GM19452 (cell line): ENCODE results near the gene CRY2.
A peak's percentile ranks its signal among the peaks of the same experiment; 100 is the strongest.
"Not testable (repeated sequence)": the region's sequence is repeated elsewhere in the genome, so short reads cannot be mapped to it uniquely, and the experiment has no call there.

Experiments
- ATAC-seq: cut with Tn5 transposase; IDR thresholded peaks from one replicate; pipeline ENCODE4 v1.9.1; 2021; ENCODE audit not compliant: unreplicated experiment

The CRY2 gene

DNA sequence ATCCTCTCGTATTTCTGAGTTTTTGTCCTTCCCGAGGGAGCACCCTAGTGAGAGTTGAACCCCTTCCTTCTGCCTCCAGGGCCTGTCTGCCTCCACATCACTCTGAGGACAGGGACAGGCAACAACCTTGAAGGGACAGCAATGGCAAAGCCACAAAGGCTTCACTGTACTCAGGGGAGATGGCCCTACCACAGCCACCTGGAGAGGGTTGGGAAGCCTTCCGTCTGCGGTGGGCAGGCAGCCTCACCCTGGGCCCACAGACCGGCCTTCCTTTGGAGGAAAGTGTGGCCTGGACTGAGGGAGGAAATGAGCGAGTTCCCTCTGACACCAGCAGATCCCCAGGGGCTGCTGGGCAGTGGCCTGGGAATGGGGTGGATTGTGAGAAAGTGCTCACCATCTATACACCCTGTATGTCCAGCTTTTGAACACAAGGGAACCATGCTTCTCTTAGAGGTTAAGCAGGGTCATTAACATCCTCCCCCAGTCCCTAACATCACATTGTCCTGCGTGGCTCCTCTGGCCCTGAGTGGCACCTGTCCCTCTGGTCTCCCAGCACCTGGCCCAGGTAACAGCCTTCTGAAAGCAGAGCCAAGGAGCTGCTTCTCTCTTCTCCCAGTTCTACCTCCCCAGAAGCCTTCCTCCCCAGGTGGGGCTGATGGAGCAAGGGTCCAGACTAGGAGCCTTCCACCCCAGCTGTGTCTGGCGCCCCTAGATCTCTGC lies 35.5 kb upstream of the CRY2 start:
- ATAC-seq = no peak

DNA sequence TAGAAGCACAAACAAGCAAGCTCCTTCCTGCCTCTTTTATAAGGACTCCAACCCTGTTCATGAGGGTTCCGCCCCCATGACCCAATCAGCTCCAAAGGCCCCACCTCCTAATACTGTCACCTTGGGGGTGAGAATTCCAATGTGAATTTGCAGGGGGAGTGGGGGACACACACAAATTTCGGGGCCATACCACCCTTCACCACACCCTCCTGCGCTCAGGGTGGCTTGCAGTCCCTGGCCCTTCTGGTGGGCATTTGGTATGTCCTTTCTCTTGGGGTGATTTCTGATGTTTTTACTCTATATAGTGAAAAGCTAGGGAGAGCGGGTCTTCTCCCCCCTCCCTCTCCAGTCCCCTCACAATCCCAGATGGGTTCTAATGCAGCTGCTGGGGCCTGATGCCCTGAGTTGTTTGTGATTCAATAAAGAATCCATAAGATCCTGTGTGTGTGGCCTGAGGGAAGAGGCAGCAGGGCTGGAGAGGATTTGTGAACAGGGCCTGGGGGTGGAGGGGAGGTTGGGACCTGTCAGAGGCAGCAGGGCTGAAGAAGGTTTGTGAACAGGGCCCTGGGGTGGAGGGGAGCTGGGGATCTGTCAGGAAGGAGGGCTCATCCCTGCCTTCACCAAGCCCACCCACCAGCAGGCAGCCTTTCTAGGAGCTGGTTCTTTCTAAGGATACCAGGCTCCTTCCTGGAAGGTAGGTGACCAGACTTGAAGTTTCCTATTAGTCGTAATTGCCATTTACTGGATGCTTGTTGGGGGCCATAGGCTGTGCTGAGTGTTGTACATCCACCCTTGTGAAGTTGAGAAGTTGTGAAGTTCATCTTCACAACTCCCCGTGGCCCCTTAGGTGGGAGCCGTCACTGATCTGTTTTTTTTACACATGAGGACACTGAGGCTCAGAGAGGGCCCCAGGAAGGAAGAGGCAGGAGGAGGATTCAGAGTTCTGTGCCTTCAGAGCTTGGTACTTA lies 34.4 kb upstream of the CRY2 start:
- ATAC-seq = no peak

DNA sequence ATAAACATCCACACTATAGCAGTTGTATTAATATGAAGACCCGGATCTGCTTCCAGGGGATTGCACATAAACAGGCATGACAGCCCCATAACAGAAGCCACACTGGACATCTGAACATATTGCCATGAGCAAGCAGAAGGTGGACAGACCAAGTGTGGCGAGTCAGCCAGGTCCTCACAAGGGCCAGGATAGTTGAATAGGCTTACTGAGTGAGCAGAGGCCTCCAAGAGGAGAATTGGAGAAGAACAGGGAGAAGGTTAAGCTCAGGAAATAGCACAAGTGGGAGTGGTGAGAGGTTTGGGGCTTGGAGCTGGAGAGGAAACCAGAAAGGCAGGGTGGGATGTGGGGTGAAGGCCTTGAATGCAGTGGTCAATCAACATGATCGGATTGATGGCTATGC lies 31.5 kb upstream of the CRY2 start:
- no peak for ATAC-seq

GRCh38 chr11:45816614-45817013 lies 30.7 kb upstream of the CRY2 start:
- no peak for ATAC-seq

- ATAC-seq = peak; percentile 69
Observed at GRCh38 chr11:45817191-45817590, 30.1 kb upstream of the CRY2 start.

DNA sequence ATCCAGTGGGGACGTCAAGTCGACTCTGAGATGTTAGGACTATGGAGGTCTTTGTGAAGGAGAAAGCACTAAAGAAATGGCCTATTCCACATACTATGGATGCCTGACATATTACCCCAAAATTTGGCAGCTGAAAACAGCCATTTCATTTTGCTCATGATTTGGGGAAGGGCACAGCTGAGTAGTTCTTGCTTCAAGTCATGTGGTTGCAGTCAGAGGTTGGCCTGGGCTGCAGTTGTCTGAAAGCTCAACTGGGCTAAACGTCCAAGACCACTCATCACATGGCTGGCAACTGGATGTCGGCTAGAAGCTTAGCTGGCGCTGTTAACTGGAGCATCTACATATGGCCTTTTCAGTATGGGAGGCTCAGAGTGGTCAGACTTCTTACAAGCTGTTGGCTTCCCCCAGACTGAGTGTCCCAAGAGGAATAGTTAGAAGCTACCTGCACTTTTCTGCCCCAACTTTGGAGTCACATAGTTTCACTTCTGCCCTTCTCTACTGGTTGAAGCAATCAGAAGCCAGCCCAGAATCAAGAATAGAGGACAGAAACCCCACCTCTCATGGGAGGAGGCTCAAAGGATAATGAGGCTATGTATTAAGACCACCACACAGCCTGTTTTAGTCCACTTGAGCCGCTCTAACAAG lies 28.2 kb upstream of the CRY2 start:
- ATAC-seq = no peak

DNA sequence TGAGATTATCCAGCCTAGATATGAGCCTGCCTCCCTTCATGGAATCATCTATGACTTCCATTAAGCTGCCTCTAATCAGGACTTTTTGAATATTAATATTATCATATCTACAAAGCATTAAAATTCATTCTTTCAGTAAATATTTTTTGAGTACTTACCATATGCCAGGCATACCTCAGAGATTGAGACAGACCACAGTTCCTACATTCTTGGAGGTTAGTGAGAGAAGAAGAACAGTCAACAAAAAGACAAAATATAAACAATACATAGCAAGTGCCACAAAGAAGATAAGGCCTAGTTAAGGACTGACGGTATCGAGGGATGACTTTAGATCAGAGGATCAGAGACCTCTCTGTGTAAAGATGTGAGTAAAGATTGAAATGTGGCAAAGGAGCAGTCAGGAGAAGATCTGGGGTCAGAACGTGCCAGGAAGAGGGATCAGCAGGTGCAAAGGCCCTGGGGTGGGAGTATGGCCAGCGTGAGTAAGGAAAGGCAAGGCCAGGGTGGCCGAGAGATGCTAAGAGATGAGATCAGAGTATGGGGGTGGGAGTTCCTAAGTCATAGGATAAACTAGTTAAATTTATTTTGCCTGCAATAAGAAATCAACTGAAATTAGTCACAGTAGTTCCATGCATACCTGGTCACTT lies 26.9 kb upstream of the CRY2 start:
- no peak for ATAC-seq

DNA sequence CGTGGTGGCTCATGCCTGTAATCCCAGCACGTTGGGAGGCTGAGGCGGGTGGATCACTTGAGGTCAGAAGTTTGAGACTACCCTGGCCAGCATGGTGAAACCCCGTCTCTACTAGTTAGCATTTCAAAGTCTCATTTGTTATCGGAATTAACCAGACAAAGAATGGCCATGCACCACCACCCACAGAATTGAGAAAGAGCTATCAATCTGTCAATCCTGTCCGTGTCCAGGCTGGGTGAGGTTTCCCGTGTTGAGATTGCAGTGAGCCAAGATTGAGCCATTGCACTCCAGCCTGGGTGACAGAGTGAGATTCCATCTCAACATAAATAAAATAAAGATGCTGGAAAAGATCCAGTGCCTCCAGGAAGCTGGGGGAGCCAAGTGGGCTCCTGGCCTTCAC lies 20.8 kb upstream of the CRY2 start:
- ATAC-seq = not testable (repeated sequence)

DNA sequence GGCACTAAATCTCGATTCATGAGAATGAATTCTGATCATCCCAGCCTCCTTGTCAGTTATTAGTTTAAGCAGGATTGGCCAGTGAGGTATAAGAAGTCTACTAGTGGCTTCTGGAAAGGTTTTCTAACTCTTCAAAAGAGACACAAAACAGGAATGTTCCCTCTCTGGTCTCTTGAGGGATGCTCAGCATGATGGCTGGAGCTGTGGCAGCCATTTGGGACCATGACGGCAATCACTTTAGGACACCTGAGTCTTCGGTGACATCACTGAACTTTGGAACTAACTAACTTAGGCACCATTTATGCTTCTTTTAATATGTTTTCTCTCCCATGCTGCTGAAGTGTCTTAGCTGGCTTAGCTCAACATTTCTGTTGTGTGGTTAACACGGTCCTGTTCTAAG lies 20.2 kb upstream of the CRY2 start:
- no peak for ATAC-seq

DNA sequence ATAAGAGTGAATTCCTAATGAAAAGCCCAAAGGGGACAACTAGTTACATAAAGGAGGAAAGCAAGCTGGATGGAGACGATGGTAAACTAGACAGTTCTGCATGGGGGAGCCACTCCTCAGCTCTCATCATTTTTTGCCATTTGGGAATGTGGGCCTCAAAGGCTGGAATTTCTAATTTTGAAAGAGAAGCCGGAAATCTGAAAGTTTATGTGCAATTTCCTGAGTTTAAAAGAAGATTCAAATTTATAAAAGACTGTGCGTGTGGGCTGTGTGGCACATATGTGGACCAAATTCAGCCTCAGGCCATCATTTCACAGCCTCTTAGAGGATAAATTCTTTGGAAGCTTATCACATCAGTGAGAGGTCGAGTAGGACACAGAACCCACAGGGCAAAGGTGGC lies 18.3 kb upstream of the CRY2 start:
- ATAC-seq = no peak

DNA sequence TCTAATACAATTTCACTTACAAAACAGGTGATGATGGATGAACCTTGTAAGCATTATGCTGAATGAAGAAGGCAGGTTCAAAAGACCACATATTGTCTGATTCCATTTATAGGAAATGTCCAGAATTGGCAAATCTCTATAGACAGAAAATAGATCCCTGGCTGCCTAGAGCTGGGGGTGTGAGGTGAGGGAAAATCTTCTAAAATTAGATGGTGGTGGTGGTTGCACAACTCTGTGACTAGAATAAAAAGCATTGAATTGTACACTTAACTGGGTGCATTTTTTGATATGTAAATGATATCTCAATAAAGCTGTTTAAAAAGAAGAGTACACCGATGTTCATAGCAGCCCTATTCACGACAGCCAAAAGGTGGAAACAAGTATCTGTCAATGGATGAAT lies 16.7 kb upstream of the CRY2 start:
- no peak for ATAC-seq

DNA sequence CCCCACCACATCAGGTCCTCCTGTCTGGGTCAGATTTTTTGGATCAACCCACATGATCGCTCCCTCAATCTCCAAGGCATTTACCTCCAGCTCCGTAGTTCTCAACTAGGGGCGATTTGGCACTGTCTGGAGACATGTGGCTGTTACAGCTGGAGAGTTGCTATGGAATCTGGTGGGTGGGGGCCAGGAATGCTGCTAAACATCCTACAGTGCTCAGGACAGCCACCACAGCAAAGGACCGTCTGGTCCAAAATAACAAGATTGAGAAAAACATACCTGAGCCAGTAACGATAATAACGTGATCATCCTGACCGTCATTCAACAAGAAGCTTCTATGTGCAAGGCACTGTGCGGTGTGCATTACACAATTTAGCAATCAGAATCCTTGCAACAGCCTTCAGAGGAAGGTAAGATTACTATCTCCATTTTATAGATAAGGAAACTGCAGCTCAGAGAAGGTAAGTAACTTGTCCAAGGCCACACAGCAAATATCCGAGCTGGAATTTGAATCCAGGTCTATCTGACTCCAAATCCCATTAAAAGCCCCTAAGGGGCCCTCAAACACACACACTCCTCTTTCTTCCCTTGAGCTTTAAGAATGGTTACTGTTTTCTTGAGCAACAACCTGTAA lies 14.3 kb upstream of the CRY2 start:
- no peak for ATAC-seq

DNA sequence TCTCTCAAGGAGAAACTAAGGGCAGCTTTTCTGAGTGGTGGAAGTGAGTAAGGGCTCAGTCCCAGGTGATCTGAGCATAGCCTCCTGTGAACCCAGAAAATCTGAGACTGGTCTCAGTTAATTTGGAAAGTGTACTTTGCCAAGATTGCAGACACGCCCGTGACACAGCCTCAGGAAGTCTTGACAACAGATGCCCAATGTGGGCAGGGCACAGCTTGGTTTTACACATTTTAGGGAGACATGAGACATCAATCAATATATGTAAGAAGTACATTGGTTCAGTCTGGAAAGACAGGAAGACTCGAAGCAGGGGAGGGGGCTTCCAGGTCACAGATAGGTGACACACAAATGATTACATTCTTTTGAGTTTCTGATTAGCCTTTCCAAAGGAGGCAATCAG lies 13.5 kb upstream of the CRY2 start:
- no peak for ATAC-seq

- ATAC-seq = no peak
Observed at GRCh38 chr11:45834298-45834756, 12.9 kb upstream of the CRY2 start.

GRCh38 chr11:45839204-45839603 lies 8.1 kb upstream of the CRY2 start:
- ATAC-seq = no peak

DNA sequence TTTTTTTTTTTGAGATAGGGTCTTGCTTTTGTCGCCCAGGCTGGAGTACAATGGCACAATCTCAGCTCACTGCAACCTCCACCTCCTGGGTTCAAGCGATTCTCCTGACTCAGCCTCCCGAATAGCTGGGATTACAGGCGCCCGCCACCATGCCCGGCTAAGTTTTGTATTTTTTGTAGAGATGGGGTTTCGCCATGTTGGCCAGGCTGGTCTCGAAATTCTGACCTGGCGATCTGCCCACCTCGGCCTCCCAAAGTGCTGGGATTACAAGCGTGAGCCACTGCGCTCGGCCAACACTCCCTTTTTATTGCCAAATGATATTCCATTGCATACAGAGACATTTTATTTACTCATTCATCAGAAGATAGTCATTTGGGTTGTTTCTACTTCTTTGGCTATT lies 7.0 kb upstream of the CRY2 start:
- ATAC-seq = not testable (repeated sequence)

DNA sequence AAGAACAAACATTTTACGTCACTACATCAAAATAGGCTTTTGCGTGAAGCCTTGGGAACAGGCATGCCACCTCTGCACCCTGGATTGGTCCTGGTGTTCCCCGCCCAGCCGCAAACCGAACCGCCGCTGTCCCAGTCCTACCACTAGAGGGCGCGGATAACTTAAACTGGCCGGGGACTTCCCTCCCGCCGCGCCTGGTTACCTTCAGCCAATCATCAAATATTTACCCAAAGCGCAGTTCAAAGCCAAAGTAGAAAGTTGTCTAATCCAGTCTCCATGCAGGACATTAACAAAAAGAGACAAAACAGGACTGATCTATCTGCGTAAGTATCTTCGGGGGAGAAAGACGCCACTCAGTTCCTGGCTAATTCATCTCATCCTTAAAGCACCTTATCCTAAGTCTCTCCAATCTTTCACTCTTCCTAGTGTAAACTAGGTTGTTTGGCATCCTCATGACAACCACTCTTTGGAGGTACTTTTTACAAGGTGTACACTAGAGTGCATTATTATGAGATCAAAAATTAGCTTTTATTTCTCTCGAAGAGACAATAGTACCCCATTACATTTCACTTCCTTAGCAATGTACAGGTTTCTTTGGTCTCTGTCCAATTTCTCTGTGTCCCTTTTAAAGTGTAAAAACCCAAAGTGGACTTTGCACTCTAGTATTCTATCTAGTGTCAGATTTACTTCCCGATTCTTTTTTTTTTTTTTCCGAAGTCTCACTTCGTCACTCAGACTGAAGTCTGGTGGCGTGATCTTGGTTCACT lies 3.9 kb upstream of the CRY2 start:
- no peak for ATAC-seq

DNA sequence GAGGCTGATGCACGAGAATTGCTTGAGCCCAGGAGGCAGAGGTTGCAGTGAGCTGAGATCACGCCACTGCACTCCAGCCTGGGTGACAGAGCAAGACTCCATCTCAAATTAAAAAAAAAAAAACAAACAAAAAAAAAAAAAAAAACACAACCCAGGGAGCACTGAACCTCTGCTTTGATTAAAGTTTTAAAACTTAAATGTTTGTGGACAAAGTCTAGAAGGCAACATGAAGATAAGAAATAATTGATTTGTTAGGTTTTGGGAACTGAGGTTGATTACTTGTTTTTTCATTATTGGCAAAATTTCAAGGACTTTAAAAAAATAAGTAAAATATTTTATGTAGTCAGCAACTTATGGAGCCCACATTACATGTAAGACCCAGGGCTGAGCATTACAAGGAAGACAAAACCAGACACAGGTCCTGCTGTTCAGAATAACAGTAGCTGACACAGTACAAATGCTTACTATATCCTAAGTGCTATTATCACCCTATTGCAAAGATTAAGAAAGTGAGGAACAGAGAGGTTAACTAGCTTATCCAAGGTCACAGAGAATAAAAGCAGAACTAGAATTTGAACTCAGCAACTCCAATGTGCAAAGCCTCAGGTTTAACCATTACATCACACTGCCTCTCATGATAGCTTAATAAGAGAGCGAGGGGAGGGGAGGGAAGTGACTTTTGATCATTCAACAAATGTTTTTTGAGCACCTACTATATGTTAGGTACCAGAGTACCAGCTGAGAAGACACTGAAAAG lies 2.3 kb upstream of the CRY2 start:
- no peak for ATAC-seq

- ATAC-seq = no peak
Observed at GRCh38 chr11:45846174-45846675, 1.1 kb upstream of the CRY2 start.
